SK-N-SH treated with all-trans-retinoic acid at 6 μM for 48 hours (cell line): ENCODE results near the gene PERM1.

Source experiments
- ATAC-seq: fragments of 200-7000 bp; cut with Tn5 transposase; 3 replicates; pipeline ENCODE4 v1.9.1; 2020; ENCODE audit warnings: mild to moderate bottlenecking, moderate library complexity
- BACH2 ChIP-seq: fragments of 250-450 bp; sonication (Bioruptor Pico); IDR thresholded peaks from 2 replicates; pipeline ENCODE4 v1.9.0; 2021; ENCODE audit warnings: mild to moderate bottlenecking, borderline replicate concordance
- CREB5 ChIP-seq: fragments of 250-450 bp; sonication (Bioruptor Pico); IDR thresholded peaks from 2 replicates; pipeline ENCODE4 v1.5.1; 2020; ENCODE audit warnings: low read depth, mild to moderate bottlenecking, moderate library complexity
- CSRNP3 ChIP-seq: fragments of 250-450 bp; sonication (Bioruptor Pico); IDR thresholded peaks from 2 replicates; pipeline ENCODE4 v1.5.1; 2021; ENCODE audit warnings: mild to moderate bottlenecking, moderate library complexity
- ESRRG ChIP-seq: fragments of 250-450 bp; sonication (Bioruptor Pico); IDR thresholded peaks from 2 replicates; pipeline ENCODE4 v1.6.1; 2021; ENCODE audit warnings: mild to moderate bottlenecking
- GLIS3 ChIP-seq: fragments of 250-450 bp; sonication (Bioruptor Pico); IDR thresholded peaks from 2 replicates; pipeline ENCODE4 v1.5.0; 2020; ENCODE audit warnings: mild to moderate bottlenecking, moderate library complexity
- ISL1 ChIP-seq: fragments of 250-450 bp; sonication (Bioruptor Pico); IDR thresholded peaks from 2 replicates; pipeline ENCODE4 v2.1.2; 2022; ENCODE audit warnings: mild to moderate bottlenecking, moderate library complexity
- OSR1 ChIP-seq: fragments of 250-450 bp; sonication (Bioruptor Pico); IDR thresholded peaks from 2 replicates; pipeline ENCODE4 v1.8.0; 2022; ENCODE audit warnings: moderate library complexity, mild to moderate bottlenecking, inconsistent platforms
- PATZ1 ChIP-seq: fragments of 250-450 bp; sonication (Bioruptor Pico); IDR thresholded peaks from 2 replicates; pipeline ENCODE4 v1.8.0; 2020; ENCODE audit warnings: mild to moderate bottlenecking, moderate library complexity, borderline replicate concordance
- PPARA ChIP-seq: fragments of 250-450 bp; sonication (Bioruptor Pico); IDR thresholded peaks from 2 replicates; pipeline ENCODE4 v1.5.0; 2020; ENCODE audit warnings: mild to moderate bottlenecking, borderline replicate concordance
- RARB ChIP-seq: fragments of 250-450 bp; sonication (Bioruptor Pico); IDR thresholded peaks from 2 replicates; pipeline ENCODE4 v1.8.0; 2021; ENCODE audit warnings: mild to moderate bottlenecking, moderate library complexity
- SNAI2 ChIP-seq: fragments of 250-450 bp; sonication (Bioruptor Pico); IDR thresholded peaks from 2 replicates; pipeline ENCODE4 v1.5.0; 2020; ENCODE audit warnings: mild to moderate bottlenecking, moderate library complexity
- TCF4 ChIP-seq: fragments of 250-450 bp; sonication (Bioruptor Pico); IDR thresholded peaks from 2 replicates; pipeline ENCODE4 v1.8.0; 2021; ENCODE audit warnings: mild to moderate bottlenecking, moderate library complexity, borderline replicate concordance
- TOX ChIP-seq: fragments of 250-450 bp; sonication (Bioruptor Pico); IDR thresholded peaks from 2 replicates; pipeline ENCODE4 v1.8.0; 2021; ENCODE audit warnings: mild to moderate bottlenecking, moderate library complexity, borderline replicate concordance
- ZC3H10 ChIP-seq: fragments of 250-450 bp; sonication (Bioruptor Pico); IDR thresholded peaks from 2 replicates; pipeline ENCODE4 v1.5.1; 2021; ENCODE audit warnings: mild to moderate bottlenecking, moderate library complexity
- ZFP30 ChIP-seq: fragments of 450-650 bp; formaldehyde crosslinking; IDR thresholded peaks from 2 replicates; pipeline ENCODE4 v1.5.0; 2022; ENCODE audit warnings: mild to moderate bottlenecking, moderate library complexity
- ZNF70 ChIP-seq: fragments of 450-650 bp; formaldehyde crosslinking; IDR thresholded peaks from 2 replicates; pipeline ENCODE4 v1.5.0; 2020; ENCODE audit warnings: mild to moderate bottlenecking, moderate library complexity
- ZNF8 ChIP-seq: fragments of 450-650 bp; formaldehyde crosslinking; IDR thresholded peaks from 2 replicates; pipeline ENCODE4 v1.5.0; 2020; ENCODE audit warnings: mild to moderate bottlenecking, moderate library complexity
- TF ChIP-seq, protein P1 (sequence below): fragments of 250-450 bp; sonication (Bioruptor Pico); IDR thresholded peaks from 2 replicates; pipeline ENCODE4 v1.5.0; 2020; ENCODE audit warnings: mild to moderate bottlenecking, moderate library complexity

The PERM1 gene

GRCh38 chr1:965526-966134 lies 16.3 kb downstream of the PERM1 start:
- TF ChIP-seq ZC3H10 (CRISPR knock-in tag), result no peak
- no peak for TF ChIP-seq CSRNP3 (CRISPR knock-in tag)
- no peak for TF ChIP-seq TOX
- TF ChIP-seq ZFP30 (CRISPR knock-in tag), result no peak
- TF ChIP-seq, protein P1, sequence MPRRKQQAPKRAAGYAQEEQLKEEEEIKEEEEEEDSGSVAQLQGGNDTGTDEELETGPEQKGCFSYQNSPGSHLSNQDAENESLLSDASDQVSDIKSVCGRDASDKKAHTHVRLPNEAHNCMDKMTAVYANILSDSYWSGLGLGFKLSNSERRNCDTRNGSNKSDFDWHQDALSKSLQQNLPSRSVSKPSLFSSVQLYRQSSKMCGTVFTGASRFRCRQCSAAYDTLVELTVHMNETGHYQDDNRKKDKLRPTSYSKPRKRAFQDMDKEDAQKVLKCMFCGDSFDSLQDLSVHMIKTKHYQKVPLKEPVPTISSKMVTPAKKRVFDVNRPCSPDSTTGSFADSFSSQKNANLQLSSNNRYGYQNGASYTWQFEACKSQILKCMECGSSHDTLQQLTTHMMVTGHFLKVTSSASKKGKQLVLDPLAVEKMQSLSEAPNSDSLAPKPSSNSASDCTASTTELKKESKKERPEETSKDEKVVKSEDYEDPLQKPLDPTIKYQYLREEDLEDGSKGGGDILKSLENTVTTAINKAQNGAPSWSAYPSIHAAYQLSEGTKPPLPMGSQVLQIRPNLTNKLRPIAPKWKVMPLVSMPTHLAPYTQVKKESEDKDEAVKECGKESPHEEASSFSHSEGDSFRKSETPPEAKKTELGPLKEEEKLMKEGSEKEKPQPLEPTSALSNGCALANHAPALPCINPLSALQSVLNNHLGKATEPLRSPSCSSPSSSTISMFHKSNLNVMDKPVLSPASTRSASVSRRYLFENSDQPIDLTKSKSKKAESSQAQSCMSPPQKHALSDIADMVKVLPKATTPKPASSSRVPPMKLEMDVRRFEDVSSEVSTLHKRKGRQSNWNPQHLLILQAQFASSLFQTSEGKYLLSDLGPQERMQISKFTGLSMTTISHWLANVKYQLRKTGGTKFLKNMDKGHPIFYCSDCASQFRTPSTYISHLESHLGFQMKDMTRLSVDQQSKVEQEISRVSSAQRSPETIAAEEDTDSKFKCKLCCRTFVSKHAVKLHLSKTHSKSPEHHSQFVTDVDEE (CRISPR knock-in tag), result no peak
- no peak for TF ChIP-seq PATZ1 (CRISPR knock-in tag)
- no peak for TF ChIP-seq ZNF70
- TF ChIP-seq RARB (CRISPR knock-in tag), result no peak
- no peak for TF ChIP-seq SNAI2 (CRISPR knock-in tag)
- TF ChIP-seq ISL1 (CRISPR knock-in tag), result no peak
- no peak for TF ChIP-seq BACH2
- no peak for TF ChIP-seq PPARA (CRISPR knock-in tag)
- TF ChIP-seq OSR1 (CRISPR knock-in tag), result no peak
- no peak for TF ChIP-seq GLIS3 (CRISPR knock-in tag)
- no peak for TF ChIP-seq ESRRG (CRISPR knock-in tag)
- TF ChIP-seq, all 23 proteins: peak for 0
- no peak for ATAC-seq

GRCh38 chr1:964691-965525 lies 17.0 kb downstream of the PERM1 start:
- ATAC-seq, result no peak
- TF ChIP-seq ZFP30 (CRISPR knock-in tag), result no peak
- no peak for TF ChIP-seq GLIS3 (CRISPR knock-in tag)

- no peak for TF ChIP-seq OSR1 (CRISPR knock-in tag)
- no peak for TF ChIP-seq ZFP30 (CRISPR knock-in tag)
- no peak for TF ChIP-seq TCF4 (CRISPR knock-in tag)
- TF ChIP-seq ZNF8, result no peak
- TF ChIP-seq GLIS3 (CRISPR knock-in tag), result no peak
- TF ChIP-seq PPARA (CRISPR knock-in tag), result no peak
- TF ChIP-seq, protein P1 (CRISPR knock-in tag), result no peak
- no peak for TF ChIP-seq CREB5 (CRISPR knock-in tag)
- ATAC-seq, result no peak
Measured at GRCh38 chr1:963746-964525, 18.0 kb downstream of the PERM1 start.
